ENCODE data around the gene DNAH10.

DNA sequence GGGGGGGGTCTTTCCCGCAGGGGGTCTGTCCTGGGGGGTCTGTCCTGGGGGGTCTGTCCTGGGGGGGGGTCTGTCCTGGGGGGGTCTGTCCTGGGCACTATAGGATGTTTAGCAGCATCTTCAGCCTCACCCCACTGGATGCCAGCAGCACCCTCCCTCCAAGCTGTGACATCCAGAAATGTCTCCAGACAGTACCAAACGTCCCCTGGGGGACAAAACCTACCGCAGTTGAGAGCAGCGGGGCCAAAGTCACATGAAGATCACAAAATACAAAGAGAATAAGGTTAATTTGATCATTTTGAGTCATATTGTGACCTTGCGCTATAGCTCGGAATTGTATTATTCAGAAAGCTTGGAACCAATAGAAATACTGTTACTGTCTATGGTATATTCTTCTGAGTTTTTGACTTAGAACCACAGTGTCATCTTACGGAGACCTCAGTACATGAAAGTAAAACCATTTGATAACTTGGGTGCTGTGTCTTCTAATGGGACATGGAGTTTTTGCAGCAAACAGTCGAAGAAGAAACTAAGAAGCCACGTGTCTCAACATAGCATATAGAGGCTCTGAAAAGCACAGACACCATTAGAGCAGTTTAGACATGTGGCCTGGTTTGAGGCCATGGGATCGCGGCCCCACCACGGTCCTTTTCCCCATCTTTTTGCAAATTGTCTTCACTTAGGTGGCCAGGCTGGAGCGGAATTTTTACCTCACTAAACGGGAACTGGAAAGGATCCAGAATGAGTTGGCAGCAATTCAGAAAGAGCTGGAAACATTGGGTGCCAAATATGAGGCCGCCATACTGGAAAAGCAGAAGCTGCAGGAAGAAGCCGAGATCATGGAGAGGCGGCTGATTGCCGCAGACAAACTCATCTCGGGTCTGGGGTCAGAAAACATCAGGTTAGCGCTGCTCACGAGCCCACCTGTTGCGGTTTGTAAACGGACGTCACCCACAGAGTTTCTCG lies 150.6 kb downstream of the DNAH10 start:
- TF ChIP-seq, protein P1, sequence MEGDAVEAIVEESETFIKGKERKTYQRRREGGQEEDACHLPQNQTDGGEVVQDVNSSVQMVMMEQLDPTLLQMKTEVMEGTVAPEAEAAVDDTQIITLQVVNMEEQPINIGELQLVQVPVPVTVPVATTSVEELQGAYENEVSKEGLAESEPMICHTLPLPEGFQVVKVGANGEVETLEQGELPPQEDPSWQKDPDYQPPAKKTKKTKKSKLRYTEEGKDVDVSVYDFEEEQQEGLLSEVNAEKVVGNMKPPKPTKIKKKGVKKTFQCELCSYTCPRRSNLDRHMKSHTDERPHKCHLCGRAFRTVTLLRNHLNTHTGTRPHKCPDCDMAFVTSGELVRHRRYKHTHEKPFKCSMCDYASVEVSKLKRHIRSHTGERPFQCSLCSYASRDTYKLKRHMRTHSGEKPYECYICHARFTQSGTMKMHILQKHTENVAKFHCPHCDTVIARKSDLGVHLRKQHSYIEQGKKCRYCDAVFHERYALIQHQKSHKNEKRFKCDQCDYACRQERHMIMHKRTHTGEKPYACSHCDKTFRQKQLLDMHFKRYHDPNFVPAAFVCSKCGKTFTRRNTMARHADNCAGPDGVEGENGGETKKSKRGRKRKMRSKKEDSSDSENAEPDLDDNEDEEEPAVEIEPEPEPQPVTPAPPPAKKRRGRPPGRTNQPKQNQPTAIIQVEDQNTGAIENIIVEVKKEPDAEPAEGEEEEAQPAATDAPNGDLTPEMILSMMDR (IDR thresholded peaks at IDR 0.05; ENCODE audit: poor library complexity) = no peak
- no peak for TF ChIP-seq EZH2 (IDR thresholded peaks at IDR 0.05; ENCODE audit: borderline replicate concordance)
